SJCRH30 (cell line): ENCODE measurements around the gene MUC21. TPM values are rescaled to one million over a fixed set of nuclear protein-coding genes. Genes with fewer than 3 reads are reported as not detected.
A peak's percentile ranks its signal among the peaks of the same experiment; 100 is the strongest.
"Not testable (repeated sequence)": the region's sequence is repeated elsewhere in the genome, so short reads cannot be mapped to it uniquely, and the experiment has no call there.

Experiments used
- DNase-seq, 2 experiments: peaks; one replicate each; pipeline ENCODE4 v3.0.0-alpha.2; 2015 to 2020
- H3K27ac ChIP-seq: fragments of 250-450 bp; sonication (Bioruptor Pico); 2 replicates; pipeline ENCODE4 v1.5.1; 2020; ENCODE audit warnings: mild to moderate bottlenecking, moderate library complexity
- H3K27me3 ChIP-seq: fragments of 250-450 bp; sonication (Bioruptor Pico); 2 replicates; pipeline ENCODE4 v1.5.1; 2020; ENCODE audit warnings: mild to moderate bottlenecking, moderate library complexity
- H3K36me3 ChIP-seq: fragments of 250-450 bp; sonication (Bioruptor Pico); 2 replicates; pipeline ENCODE4 v1.5.1; 2020; ENCODE audit warnings: mild to moderate bottlenecking, moderate library complexity
- H3K4me1 ChIP-seq: fragments of 250-450 bp; sonication (Bioruptor Pico); 2 replicates; pipeline ENCODE4 v1.5.1; 2020; ENCODE audit warnings: mild to moderate bottlenecking, moderate library complexity
- H3K4me3 ChIP-seq: fragments of 250-450 bp; sonication (Bioruptor Pico); 2 replicates; pipeline ENCODE4 v1.5.1; 2020; ENCODE audit warnings: mild to moderate bottlenecking, moderate library complexity
- H3K9me3 ChIP-seq: fragments of 250-450 bp; sonication (Bioruptor Pico); replicated peaks from 2 replicates; pipeline ENCODE4 v1.5.1; 2020; ENCODE audit warnings: mild to moderate bottlenecking, moderate library complexity
- total RNA-seq: library from RNA; depleted of rRNA; stranded (reverse); fragments of >200 nt; shearing (Covaris generic); gene quantifications from 2 replicates; pipeline ENCODE4 v1.2.3, GENCODE V29; 2014

Gene MUC21
- total RNA-seq, 1 experiment from 2014 or later = not detected

DNA sequence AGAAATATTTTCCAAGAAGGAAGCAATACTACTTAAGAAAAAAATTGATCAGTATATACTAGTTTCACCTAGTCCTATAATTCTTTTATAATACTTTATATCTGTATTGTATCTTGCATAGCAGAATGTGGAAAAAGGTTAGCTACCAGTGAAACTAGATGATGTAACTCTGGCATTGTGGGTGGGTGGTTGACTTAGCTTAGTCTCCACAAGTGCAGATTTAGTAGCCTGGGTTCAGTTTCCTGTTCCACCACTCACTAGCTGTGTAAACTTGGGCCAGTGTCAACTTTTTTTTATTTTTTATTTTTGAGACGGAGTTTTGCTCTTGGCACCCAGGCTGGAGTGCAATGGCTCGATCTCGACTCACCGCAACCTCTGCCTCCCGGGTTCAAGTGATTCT, 2.0 kb downstream of the MUC21 start:
- DNase-seq = no peak
- Histone ChIP-seq H3K9me3 (no peaks in the 10 kb centered on the region), H3K27me3 (no peaks in the 10 kb centered on the region), H3K27ac (no peak overlapping the region), H3K36me3 (no peaks in the 10 kb centered on the region), H3K4me3 (no peak overlapping the region), H3K4me1 (no peaks in the 10 kb centered on the region)

DNA sequence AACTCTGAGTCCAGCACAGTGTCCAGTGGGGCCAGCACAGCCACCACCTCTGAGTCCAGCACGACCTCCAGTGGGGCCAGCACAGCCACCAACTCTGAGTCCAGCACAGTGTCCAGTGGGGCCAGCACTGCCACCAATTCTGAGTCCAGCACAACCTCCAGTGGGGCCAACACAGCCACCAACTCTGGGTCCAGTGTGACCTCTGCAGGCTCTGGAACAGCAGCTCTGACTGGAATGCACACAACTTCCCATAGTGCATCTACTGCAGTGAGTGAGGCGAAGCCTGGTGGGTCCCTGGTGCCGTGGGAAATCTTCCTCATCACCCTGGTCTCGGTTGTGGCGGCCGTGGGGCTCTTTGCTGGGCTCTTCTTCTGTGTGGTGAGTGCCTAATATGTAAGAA, 3.8 kb downstream of the MUC21 start:
- no peaks in the 10 kb centered on the region for H3K27me3 ChIP-seq
- no peak overlapping the region for H3K4me3 ChIP-seq
- DNase-seq = no peak
- H3K27ac ChIP-seq = no peak overlapping the region
- no peaks in the 10 kb centered on the region for H3K36me3 ChIP-seq
- no peaks in the 10 kb centered on the region for H3K4me1 ChIP-seq
- H3K9me3 ChIP-seq = no peaks in the 10 kb centered on the region

DNA sequence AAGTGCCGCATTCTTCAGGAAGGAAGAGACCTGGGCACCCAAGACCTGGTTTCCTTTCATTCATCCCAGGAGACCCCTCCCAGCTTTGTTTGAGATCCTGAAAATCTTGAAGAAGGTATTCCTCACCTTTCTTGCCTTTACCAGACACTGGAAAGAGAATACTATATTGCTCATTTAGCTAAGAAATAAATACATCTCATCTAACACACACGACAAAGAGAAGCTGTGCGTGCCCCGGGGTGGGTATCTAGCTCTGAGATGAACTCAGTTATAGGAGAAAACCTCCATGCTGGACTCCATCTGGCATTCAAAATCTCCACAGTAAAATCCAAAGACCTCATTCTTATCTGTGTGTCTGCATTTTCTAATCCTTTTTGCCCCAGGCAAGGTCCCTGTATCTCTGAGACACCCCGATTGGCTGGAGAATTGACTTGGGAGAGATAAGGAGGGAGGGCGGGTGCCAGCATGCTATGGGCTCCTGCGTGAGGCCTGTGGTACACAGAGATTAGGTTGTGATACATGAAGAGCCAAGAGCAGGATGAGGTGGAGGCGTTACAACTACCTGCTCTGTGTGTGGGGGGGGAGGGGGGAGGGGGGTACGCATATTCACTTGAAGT, 4.8 kb downstream of the MUC21 start:
- Histone ChIP-seq H3K4me3 (no peak overlapping the region), H3K36me3 (no peaks in the 10 kb centered on the region), H3K27ac (no peak overlapping the region), H3K27me3 (no peaks in the 10 kb centered on the region), H3K4me1 (no peaks in the 10 kb centered on the region), H3K9me3 (no peaks in the 10 kb centered on the region)
- peak in 1 of 2 experiments; percentile 5 for DNase-seq

DNA sequence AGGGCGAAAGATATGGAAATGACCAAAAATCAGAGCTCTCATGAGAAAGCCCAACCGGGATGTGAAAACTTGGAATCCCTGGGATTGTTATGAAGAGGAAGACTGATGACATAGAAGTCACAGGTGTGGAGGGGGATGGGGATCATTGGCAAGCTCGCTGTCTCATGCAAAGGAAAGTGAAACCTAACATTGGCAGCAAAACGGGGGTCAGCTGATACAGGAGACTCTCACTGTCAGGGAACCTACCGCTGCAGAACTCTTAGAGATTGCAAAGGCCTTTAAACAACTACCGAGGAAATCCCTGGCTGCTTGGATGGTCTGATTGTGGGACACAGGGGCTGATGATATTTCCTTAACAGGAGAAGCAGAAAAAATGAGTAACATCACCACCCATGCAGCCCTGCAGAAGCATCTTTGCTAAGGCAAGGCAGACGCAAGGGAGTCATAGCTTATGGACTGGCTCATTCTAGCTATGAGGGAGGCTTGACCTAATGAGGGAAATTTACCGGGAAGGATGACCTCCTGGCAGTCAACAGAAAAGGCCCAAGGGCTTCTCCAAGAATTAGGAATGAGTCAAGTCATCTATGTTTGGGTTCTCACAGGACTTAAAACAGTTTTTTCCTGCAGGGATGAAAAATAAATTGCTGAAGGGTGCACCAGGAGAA, 7.0 kb downstream of the MUC21 start:
- Histone ChIP-seq H3K4me1 (no peaks in the 10 kb centered on the region), H3K9me3 (no peaks in the 10 kb centered on the region), H3K4me3 (no peak overlapping the region), H3K36me3 (no peaks in the 10 kb centered on the region), H3K27ac (no peak overlapping the region), H3K27me3 (no peaks in the 10 kb centered on the region)
- peak in 1 of 2 experiments; percentile 13 for DNase-seq

DNA sequence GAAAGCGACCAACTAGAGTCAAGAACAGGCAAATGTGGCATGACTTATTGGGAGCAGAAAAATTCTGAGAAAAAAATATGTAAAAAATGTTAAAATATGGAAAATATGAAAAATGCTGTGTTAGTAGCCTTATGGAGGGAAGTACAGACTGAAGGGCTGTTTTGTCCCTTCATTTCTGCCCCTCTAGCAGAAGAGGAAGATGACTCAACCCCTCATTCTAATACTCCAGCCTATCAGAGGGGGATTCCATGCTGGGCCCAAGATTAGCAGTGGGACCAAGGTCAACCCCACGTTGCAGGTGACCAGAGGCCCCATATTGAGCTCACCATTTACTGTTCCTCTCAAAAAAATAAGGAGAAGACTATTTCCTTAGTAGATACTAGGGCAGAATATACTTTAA, 8.4 kb downstream of the MUC21 start:
- no peak overlapping the region for H3K4me3 ChIP-seq
- DNase-seq = no peak
- no peaks in the 10 kb centered on the region for H3K9me3 ChIP-seq
- no peak overlapping the region for H3K27ac ChIP-seq
- H3K36me3 ChIP-seq = no peaks in the 10 kb centered on the region
- H3K27me3 ChIP-seq = no peaks in the 10 kb centered on the region
- no peaks in the 10 kb centered on the region for H3K4me1 ChIP-seq

DNA sequence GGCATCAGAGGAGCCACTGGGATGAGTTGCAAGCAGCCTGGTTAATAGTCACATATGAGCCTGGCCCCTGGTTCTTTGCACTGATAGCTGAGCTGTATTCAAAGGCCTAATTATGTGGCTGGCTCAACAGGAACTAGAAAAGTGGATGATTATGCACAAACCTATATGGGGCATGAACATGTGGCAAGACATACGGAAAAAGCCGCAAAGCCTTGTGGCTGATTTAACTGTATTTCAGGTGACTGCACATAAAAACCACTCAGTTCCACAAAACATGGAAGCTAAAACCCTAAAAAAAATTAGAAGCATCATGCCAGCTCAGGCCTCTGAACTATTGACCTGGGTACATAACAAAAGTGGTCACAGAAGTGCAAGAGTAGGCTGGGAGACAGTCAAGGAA, 13.8 kb downstream of the MUC21 start:
- Histone ChIP-seq H3K4me3 (no peak overlapping the region), H3K9me3 (no peaks in the 10 kb centered on the region), H3K27ac (no peak overlapping the region), H3K4me1 (no peaks in the 10 kb centered on the region), H3K36me3 (no peaks in the 10 kb centered on the region), H3K27me3 (no peaks in the 10 kb centered on the region)
- DNase-seq = no peak

DNA sequence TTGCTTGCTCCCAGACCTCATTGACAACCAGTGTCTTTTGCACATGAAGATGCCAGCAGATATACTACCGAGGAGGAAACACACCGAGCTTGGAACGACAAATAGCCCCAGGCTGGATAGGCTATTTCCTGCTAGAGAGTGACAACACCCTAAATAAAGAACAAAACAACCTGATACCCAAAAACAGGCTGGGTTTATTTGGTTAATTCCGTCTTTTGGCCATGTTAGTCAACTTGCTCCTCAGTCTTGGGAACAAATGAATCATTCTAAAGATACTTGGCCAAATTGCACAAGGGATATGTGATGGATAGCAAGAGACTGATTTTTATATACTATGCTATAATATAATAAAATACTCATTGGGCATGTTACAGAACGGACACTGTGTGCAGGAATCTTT, 15.3 kb downstream of the MUC21 start:
- DNase-seq = no peak
- no peaks in the 10 kb centered on the region for H3K9me3 ChIP-seq
- no peaks in the 10 kb centered on the region for H3K4me1 ChIP-seq
- no peaks in the 10 kb centered on the region for H3K36me3 ChIP-seq
- H3K27ac ChIP-seq = no peak overlapping the region
- H3K27me3 ChIP-seq = no peaks in the 10 kb centered on the region
- no peak overlapping the region for H3K4me3 ChIP-seq

DNA sequence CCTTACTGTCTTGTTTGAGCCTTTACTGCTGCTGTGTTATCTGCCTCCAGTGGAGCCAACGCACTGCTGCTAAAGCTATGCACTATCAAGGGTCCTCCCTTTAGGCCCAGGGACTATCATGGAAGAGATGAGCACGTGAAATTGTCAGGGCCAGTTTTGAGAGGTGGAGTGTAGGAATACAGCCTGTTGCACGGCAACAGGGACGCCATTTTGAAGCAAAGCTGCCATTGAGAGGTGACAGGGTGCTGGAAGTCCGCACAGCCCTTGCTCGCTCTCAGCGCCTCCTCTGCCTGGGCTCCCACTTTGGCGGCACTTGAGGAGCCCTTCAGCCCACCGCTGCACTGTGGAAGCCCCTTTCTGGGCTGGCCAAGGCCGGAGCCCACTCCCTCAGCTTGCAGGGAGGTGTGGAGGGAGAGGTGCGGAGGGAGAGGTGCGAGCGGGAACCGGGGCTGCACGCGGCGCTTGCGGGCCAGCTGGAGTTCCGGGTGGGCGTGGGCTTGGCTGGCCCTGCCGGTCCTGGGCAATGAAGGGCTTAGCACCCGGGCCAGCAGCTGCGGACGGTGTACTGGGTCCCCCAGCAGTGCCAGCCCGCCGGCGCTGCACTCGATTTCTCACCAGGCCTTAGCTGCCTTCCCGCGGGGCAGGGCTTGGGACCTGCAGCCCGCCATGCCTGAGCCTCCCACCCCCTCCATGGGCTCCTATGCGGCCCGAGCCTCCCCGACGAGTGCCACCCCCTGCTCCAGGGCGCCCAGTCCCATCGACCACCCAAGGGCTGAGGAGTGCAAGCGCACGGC, 16.7 kb downstream of the MUC21 start:
- DNase-seq, H3K4me3 ChIP-seq, H3K9me3 ChIP-seq, H3K27ac ChIP-seq, H3K36me3 ChIP-seq, H3K27me3 ChIP-seq, H3K4me1 ChIP-seq: not testable (repeated sequence)

DNA sequence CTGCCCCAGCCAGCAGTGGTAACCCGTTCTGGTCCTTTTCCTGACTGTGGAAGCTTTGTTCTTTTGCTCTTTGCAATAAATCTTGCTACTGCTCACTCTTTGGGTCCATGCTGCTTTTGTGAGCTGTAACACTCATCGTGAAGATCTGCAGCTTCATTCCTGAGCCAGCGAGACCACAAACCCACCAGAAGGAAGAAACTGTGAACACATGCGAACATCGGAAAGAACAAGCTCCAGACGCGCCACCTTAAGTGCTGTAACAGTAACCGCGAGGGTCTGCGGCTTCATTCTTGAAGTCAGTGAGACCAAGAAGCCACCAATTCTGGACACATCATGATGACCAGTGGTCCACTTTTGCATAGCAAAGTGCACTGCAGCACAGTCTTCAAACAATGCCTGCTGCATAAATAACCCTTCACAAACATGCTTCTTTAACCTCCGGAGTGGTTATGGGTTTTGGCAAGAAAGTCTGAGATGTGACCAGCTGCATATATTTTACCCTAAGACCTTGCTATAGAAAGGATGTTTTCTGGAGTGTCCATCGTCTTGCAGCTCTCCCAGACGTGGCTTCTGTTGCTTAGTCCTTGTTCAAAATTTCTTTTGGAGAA, 17.9 kb downstream of the MUC21 start:
- H3K4me1 ChIP-seq = no peaks in the 10 kb centered on the region
- no peaks in the 10 kb centered on the region for H3K27me3 ChIP-seq

DNA sequence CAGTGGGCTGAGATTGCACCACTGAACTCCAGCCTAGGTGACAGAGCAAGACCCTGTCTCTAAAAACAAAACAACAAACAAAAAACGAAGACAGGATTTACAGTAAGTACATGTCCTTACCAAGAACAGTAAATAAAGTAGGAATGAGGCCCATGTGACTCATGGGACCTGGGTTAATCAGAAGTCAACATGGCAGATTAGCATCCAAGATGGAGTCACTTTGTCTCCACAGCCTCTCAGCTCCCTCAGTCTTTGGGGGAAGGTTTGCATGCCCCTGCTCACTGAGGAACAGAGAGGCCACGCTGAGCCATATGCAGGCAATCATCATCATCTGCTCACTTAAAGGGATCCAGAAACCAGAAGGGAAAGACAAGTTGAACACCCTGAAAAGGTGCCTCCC, 19.0 kb downstream of the MUC21 start:
- no peak overlapping the region for H3K4me3 ChIP-seq
- H3K4me1 ChIP-seq = peaks cover 3% of the 10 kb centered on the region; the same call in 1 of the 2 replicates

More for the DNA sequence above, 17.9 kb downstream of the MUC21 start:
- no peak for DNase-seq
- H3K4me3 ChIP-seq = no peak overlapping the region
- no peaks in the 10 kb centered on the region for H3K9me3 ChIP-seq
- H3K27ac ChIP-seq = no peak overlapping the region
- H3K36me3 ChIP-seq = no peaks in the 10 kb centered on the region

DNA sequence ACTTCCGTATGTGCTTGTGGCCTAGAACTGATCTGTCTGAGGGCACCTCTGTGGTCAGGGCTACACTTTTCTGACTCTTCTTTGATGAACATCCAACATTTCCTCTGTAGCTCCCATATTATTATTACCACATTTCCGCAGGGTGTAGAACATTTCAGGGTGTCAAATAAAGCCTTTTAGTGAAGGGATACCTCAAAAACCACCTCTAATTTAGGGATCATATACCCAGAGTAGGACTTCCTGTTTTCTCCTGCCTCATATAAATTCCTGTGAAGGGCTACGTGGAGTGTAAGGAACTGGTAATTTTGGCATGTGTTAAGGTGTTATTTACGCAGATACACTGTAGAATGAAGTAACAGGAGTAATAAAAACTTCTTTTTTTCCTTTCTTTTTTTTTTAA, 21.3 kb downstream of the MUC21 start:
- H3K36me3 ChIP-seq = no peaks in the 10 kb centered on the region
- DNase-seq = no peak
- H3K27me3 ChIP-seq = no peaks in the 10 kb centered on the region; the same call in 1 of the 2 replicates
- H3K4me3 ChIP-seq = no peak overlapping the region
- H3K4me1 ChIP-seq = peaks cover 3% of the 10 kb centered on the region
- no peaks in the 10 kb centered on the region for H3K9me3 ChIP-seq
- no peak overlapping the region for H3K27ac ChIP-seq

More for the DNA sequence above, 19.0 kb downstream of the MUC21 start:
- DNase-seq = no peak
- Histone ChIP-seq H3K9me3 (no peaks in the 10 kb centered on the region), H3K27me3 (no peaks in the 10 kb centered on the region; the same call in 1 of the 2 replicates), H3K27ac (no peak overlapping the region), H3K36me3 (no peaks in the 10 kb centered on the region)

DNA sequence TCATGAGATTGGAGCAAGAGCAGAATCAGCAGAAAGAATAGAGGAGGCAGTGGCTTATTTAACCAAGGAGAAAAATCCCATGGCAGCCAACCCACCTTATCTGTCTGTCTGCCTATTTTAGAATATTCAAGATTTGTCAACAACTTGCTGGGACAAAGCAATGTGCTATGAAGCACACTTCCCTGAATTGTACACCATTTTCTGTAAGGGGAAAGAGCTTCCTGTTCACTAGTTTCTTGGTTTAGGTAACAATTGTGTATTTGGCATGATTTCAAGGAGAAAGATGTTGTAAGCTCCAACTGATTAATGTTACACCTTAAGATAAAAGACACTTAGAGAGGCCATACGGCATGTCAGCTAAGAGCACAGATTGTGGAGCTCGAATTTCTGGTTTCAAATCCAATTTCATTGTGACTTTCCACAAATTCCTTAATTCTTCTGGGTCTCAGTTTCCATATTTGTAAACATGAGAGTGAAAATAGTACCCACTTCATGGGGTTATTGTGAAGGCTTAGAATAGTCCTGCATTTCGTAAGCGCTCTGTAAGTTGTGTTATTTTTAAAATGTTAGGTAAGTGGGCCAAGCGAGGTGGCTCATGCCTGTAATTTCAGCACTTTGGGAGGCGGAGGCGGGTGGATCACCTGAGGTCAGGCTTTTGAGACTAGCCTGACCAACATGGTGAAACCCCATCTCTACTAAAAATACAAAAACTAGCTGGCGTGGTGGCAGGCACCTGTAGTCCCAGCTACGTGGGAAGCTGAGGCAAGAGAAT, 21.9 kb downstream of the MUC21 start:
- H3K9me3 ChIP-seq = no peaks in the 10 kb centered on the region
- no peaks in the 10 kb centered on the region; the same call in 1 of the 2 replicates for H3K27me3 ChIP-seq
- H3K4me1 ChIP-seq = peaks cover 3% of the 10 kb centered on the region
- no peak overlapping the region for H3K27ac ChIP-seq
- no peaks in the 10 kb centered on the region for H3K36me3 ChIP-seq
- DNase-seq = no peak
- no peak overlapping the region for H3K4me3 ChIP-seq

DNA sequence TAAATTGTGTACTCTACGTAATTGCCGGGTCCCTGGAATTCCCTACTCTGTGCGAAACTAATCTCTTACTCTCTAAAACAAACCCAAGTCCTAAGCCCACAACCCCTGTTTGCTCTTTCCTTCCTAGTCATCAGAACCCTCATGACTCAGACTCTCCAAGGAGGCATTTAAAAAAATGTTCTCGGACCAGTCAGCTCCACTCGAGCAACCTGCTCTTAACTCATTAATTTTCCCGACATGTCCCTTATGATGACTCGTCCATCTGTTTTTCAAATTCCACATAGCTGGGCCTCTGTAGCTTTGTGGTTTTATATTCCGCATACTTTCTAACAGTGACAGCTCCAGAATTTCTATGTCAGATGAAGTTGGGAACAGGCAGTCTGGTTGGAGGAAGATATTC, 24.2 kb downstream of the MUC21 start:
- H3K4me1 ChIP-seq = peaks cover 3% of the 10 kb centered on the region
- no peak overlapping the region for H3K27ac ChIP-seq
- no peaks in the 10 kb centered on the region for H3K36me3 ChIP-seq
- DNase-seq = peak in 1 of 2 experiments; percentile 3
- no peaks in the 10 kb centered on the region for H3K9me3 ChIP-seq
- H3K27me3 ChIP-seq = no peaks in the 10 kb centered on the region; the same call in 1 of the 2 replicates
- no peak overlapping the region for H3K4me3 ChIP-seq

DNA sequence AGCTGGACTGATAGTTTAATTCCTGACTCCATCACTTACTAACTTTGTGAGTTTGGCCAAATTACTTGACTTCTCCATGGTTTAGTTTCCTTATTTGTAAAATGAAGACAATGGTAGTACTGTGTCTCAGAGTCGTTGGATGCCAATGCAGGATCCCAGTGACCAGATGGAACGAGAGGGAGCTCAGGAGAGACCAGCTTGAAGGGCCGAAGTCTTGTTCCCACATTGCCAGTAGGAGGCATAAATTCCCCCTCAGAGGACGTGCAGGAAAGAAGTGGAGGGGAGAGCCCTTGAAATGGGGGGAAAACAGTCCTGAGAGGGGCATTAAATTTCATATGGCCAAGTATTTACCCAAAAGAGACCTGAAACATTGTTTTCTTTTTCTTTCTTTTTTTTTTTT, 24.6 kb downstream of the MUC21 start:
- no peak for DNase-seq
- no peaks in the 10 kb centered on the region for H3K9me3 ChIP-seq
- H3K4me3 ChIP-seq = no peak overlapping the region
- H3K27ac ChIP-seq = no peak overlapping the region
- peaks cover 3% of the 10 kb centered on the region for H3K4me1 ChIP-seq
- no peaks in the 10 kb centered on the region for H3K36me3 ChIP-seq
- H3K27me3 ChIP-seq = no peaks in the 10 kb centered on the region; the same call in 1 of the 2 replicates
